ENCODE results near the gene NR1D1.

DNA sequence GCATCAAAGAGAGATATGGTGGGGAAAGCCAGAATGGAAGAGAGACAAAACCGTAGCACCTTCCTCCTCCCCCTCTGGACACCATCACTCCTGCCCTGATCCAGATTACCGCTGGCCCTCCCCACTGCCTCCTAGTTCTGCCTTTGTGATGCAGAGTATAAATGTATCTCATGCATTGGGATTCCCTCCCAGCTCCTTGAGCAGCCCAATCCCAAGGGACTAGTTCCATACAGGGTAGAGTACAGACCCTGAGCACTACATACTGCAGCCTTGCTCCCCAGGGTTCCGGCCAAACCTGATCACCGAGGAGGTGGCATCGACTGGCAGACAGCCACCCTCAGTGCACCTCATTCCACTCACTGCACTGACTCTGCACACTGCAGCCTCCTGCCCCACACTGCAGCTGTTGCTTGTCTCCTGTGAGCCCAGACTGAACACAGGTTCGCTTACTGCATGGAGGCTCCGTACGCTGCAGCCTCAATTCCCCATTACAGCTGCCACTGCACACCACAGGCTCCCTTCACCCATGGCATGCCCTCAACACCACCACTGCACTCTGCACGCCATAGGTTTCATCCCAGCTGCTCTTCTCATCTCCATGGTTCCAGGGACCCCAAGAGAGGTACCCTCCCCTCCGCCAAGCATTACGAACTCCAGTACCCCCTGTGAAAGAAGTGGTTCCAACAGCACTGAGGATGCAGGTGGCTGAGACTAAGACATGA lies 39.3 kb downstream of the NR1D1 start:
- TF ChIP-seq ZFP3 (CRISPR knock-in tag; IDR thresholded peaks at IDR 0.05) (no peak), ZFP30 (CRISPR knock-in tag; IDR thresholded peaks at IDR 0.05) (no peak), ARNTL (CRISPR knock-in tag; IDR thresholded peaks at IDR 0.05; ENCODE audit: borderline replicate concordance, low read depth) (no peak), RARB (CRISPR knock-in tag; IDR thresholded peaks at IDR 0.05) (no peak), POU6F1 (CRISPR knock-in tag; IDR thresholded peaks at IDR 0.05; ENCODE audit: borderline replicate concordance, low read depth) (no peak), ZNF70 (CRISPR knock-in tag; IDR thresholded peaks at IDR 0.05) (no peak), PPARA (CRISPR knock-in tag; IDR thresholded peaks at IDR 0.05; ENCODE audit: borderline replicate concordance) (no peak), GLIS3 (CRISPR knock-in tag; IDR thresholded peaks at IDR 0.05) (no peak), ISL1 (CRISPR knock-in tag; IDR thresholded peaks at IDR 0.05) (no peak), ZNF565 (CRISPR knock-in tag; conservative IDR thresholded peaks at IDR 0.05; ENCODE audit: low read depth) (no peak), ZC3H10 (CRISPR knock-in tag; IDR thresholded peaks at IDR 0.05) (no peak)
- TF ChIP-seq, protein P1, sequence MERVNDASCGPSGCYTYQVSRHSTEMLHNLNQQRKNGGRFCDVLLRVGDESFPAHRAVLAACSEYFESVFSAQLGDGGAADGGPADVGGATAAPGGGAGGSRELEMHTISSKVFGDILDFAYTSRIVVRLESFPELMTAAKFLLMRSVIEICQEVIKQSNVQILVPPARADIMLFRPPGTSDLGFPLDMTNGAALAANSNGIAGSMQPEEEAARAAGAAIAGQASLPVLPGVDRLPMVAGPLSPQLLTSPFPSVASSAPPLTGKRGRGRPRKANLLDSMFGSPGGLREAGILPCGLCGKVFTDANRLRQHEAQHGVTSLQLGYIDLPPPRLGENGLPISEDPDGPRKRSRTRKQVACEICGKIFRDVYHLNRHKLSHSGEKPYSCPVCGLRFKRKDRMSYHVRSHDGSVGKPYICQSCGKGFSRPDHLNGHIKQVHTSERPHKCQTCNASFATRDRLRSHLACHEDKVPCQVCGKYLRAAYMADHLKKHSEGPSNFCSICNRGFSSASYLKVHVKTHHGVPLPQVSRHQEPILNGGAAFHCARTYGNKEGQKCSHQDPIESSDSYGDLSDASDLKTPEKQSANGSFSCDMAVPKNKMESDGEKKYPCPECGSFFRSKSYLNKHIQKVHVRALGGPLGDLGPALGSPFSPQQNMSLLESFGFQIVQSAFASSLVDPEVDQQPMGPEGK (CRISPR knock-in tag; IDR thresholded peaks at IDR 0.05; ENCODE audit: borderline replicate concordance): no peak
- TF ChIP-seq, protein P2, sequence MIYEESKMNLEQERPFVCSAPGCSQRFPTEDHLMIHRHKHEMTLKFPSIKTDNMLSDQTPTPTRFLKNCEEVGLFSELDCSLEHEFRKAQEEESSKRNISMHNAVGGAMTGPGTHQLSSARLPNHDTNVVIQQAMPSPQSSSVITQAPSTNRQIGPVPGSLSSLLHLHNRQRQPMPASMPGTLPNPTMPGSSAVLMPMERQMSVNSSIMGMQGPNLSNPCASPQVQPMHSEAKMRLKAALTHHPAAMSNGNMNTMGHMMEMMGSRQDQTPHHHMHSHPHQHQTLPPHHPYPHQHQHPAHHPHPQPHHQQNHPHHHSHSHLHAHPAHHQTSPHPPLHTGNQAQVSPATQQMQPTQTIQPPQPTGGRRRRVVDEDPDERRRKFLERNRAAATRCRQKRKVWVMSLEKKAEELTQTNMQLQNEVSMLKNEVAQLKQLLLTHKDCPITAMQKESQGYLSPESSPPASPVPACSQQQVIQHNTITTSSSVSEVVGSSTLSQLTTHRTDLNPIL (CRISPR knock-in tag; IDR thresholded peaks at IDR 0.05; ENCODE audit: low read depth): no peak
- TF ChIP-seq, protein P3, sequence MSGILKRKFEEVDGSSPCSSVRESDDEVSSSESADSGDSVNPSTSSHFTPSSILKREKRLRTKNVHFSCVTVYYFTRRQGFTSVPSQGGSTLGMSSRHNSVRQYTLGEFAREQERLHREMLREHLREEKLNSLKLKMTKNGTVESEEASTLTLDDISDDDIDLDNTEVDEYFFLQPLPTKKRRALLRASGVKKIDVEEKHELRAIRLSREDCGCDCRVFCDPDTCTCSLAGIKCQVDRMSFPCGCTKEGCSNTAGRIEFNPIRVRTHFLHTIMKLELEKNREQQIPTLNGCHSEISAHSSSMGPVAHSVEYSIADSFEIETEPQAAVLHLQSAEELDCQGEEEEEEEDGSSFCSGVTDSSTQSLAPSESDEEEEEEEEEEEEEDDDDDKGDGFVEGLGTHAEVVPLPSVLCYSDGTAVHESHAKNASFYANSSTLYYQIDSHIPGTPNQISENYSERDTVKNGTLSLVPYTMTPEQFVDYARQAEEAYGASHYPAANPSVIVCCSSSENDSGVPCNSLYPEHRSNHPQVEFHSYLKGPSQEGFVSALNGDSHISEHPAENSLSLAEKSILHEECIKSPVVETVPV (CRISPR knock-in tag; IDR thresholded peaks at IDR 0.05): no peak
